WTC11 (cell line): ENCODE results near the gene SPRED2. TPM values are rescaled to one million over a fixed set of nuclear protein-coding genes. Genes with fewer than 3 reads are reported as not detected.

Experiments used
- CBFB ChIP-seq: sonication (generic); formaldehyde crosslinking; IDR thresholded peaks from 2 replicates; pipeline ENCODE4 v1.8.1; 2022; ENCODE audit warnings: mild to moderate bottlenecking, low read depth, missing genetic modification reagents
- CREB1 ChIP-seq: sonication (generic); formaldehyde crosslinking; IDR thresholded peaks from 2 replicates; pipeline ENCODE4 v1.8.0; 2023; ENCODE audit warnings: mild to moderate bottlenecking, missing genetic modification reagents
- ELF4 ChIP-seq: sonication (generic); formaldehyde crosslinking; IDR thresholded peaks from 2 replicates; pipeline ENCODE4 v1.8.1; 2022; ENCODE audit warnings: low read depth, mild to moderate bottlenecking, moderate library complexity, missing genetic modification reagents
- GABPB1 ChIP-seq: sonication (generic); formaldehyde crosslinking; IDR thresholded peaks from 2 replicates; pipeline ENCODE4 v1.8.1; 2023; ENCODE audit warnings: mild to moderate bottlenecking, missing genetic modification reagents
- GTF2I ChIP-seq: fragments of 250-450 bp; sonication (Bioruptor Pico); conservative IDR thresholded peaks from 2 replicates; pipeline ENCODE4 v1.4.0; 2021; ENCODE audit warnings: mild to moderate bottlenecking
- KAT7 ChIP-seq: sonication (generic); formaldehyde crosslinking; IDR thresholded peaks from 2 replicates; pipeline ENCODE4 v1.8.1; 2023; ENCODE audit warnings: missing genetic modification reagents, mild to moderate bottlenecking, borderline replicate concordance
- MYBL2 ChIP-seq: sonication (generic); formaldehyde crosslinking; IDR thresholded peaks from 2 replicates; pipeline ENCODE4 v1.8.1; 2023; ENCODE audit warnings: mild to moderate bottlenecking, moderate library complexity, missing genetic modification reagents
- NFYB ChIP-seq: sonication (generic); formaldehyde crosslinking; conservative IDR thresholded peaks from 2 replicates; pipeline ENCODE4 v1.8.0; 2022; ENCODE audit warnings: low read depth, missing genetic modification reagents
- NR2C2 ChIP-seq: sonication (generic); formaldehyde crosslinking; IDR thresholded peaks from 2 replicates; pipeline ENCODE4 v1.8.0; 2022; ENCODE audit warnings: mild to moderate bottlenecking, missing genetic modification reagents
- RELA ChIP-seq: sonication (generic); formaldehyde crosslinking; IDR thresholded peaks from 2 replicates; pipeline ENCODE4 v1.8.1; 2022; ENCODE audit warnings: missing genetic modification reagents, mild to moderate bottlenecking, borderline replicate concordance
- RORB ChIP-seq: fragments of 250-450 bp; sonication (Bioruptor Pico); IDR thresholded peaks from 2 replicates; pipeline ENCODE4 v1.9.0; 2021; ENCODE audit warnings: mild to moderate bottlenecking
- SP1 ChIP-seq: sonication (generic); formaldehyde crosslinking; conservative IDR thresholded peaks from 2 replicates; pipeline ENCODE4 v1.8.1; 2022; ENCODE audit warnings: missing genetic modification reagents
- TEAD4 ChIP-seq: sonication (generic); formaldehyde crosslinking; IDR thresholded peaks from 2 replicates; pipeline ENCODE4 v1.8.0; 2022; ENCODE audit warnings: mild to moderate bottlenecking, missing genetic modification reagents
- TP53 ChIP-seq: sonication (generic); formaldehyde crosslinking; IDR thresholded peaks from 2 replicates; pipeline ENCODE4 v1.8.1; 2023; ENCODE audit warnings: mild to moderate bottlenecking, missing genetic modification reagents
- ZNF121 ChIP-seq: sonication (generic); formaldehyde crosslinking; IDR thresholded peaks from 2 replicates; pipeline ENCODE4 v1.8.0; 2023; ENCODE audit warnings: missing genetic modification reagents
- ZNF138 ChIP-seq: sonication (generic); formaldehyde crosslinking; conservative IDR thresholded peaks from 2 replicates; pipeline ENCODE4 v1.8.1; 2022; ENCODE audit warnings: mild to moderate bottlenecking, moderate library complexity, missing genetic modification reagents
- ZNF219 ChIP-seq: sonication (generic); formaldehyde crosslinking; IDR thresholded peaks from 2 replicates; pipeline ENCODE4 v1.8.0; 2023; ENCODE audit warnings: missing genetic modification reagents, mild to moderate bottlenecking, borderline replicate concordance
- ZNF232 ChIP-seq: sonication (generic); formaldehyde crosslinking; IDR thresholded peaks from 2 replicates; pipeline ENCODE4 v1.8.0; 2022; ENCODE audit warnings: mild to moderate bottlenecking, missing genetic modification reagents
- ZNF263 ChIP-seq: sonication (generic); formaldehyde crosslinking; IDR thresholded peaks from 2 replicates; pipeline ENCODE4 v1.8.1; 2022; ENCODE audit warnings: low read depth, mild to moderate bottlenecking, moderate library complexity, missing genetic modification reagents
- ZNF317 ChIP-seq: sonication (generic); formaldehyde crosslinking; IDR thresholded peaks from 2 replicates; pipeline ENCODE4 v1.8.1; 2023; ENCODE audit warnings: low read depth, mild to moderate bottlenecking, moderate library complexity, missing genetic modification reagents, borderline replicate concordance
- ZNF423 ChIP-seq: fragments of 250-450 bp; sonication (Bioruptor Pico); IDR thresholded peaks from 2 replicates; pipeline ENCODE4 v2.1.2; 2022; ENCODE audit warnings: mild to moderate bottlenecking, moderate library complexity
- ZNF671 ChIP-seq: fragments of 250-450 bp; sonication (Bioruptor Pico); IDR thresholded peaks from 2 replicates; pipeline ENCODE4 v1.8.0; 2021; ENCODE audit warnings: mild to moderate bottlenecking
- total RNA-seq: library from RNA; stranded (reverse); gene quantifications from 3 replicates; pipeline ENCODE4 v1.2.3, GENCODE V29; 2021
- TF ChIP-seq, protein P1 (sequence below): sonication (generic); formaldehyde crosslinking; IDR thresholded peaks from 2 replicates; pipeline ENCODE4 v1.8.0; 2022; ENCODE audit warnings: missing genetic modification reagents
- TF ChIP-seq, protein P2 (sequence below): fragments of 250-450 bp; sonication (Bioruptor Pico); IDR thresholded peaks from 2 replicates; pipeline ENCODE4 v1.9.0; 2021; ENCODE audit warnings: moderate library complexity, mild to moderate bottlenecking, inconsistent platforms, borderline replicate concordance
- TF ChIP-seq, protein P3 (sequence below): sonication (generic); formaldehyde crosslinking; IDR thresholded peaks from 2 replicates; pipeline ENCODE4 v1.8.1; 2023; ENCODE audit warnings: mild to moderate bottlenecking, missing genetic modification reagents, moderate library complexity
- TF ChIP-seq, protein P4 (sequence below): sonication (generic); formaldehyde crosslinking; IDR thresholded peaks from 2 replicates; pipeline ENCODE4 v1.8.0; 2023; ENCODE audit warnings: mild to moderate bottlenecking, missing genetic modification reagents
- TF ChIP-seq, protein P5 (sequence below): sonication (generic); formaldehyde crosslinking; conservative IDR thresholded peaks from 2 replicates; pipeline ENCODE4 v1.8.1; 2022; ENCODE audit warnings: mild to moderate bottlenecking, missing genetic modification reagents
- TF ChIP-seq, protein P6 (sequence below): fragments of 250-450 bp; sonication (Bioruptor Pico); IDR thresholded peaks from 2 replicates; pipeline ENCODE4 v1.8.0; 2021; ENCODE audit warnings: mild to moderate bottlenecking
- TF ChIP-seq, protein P7 (sequence below): sonication (generic); formaldehyde crosslinking; IDR thresholded peaks from 2 replicates; pipeline ENCODE4 v1.8.1; 2022; ENCODE audit warnings: mild to moderate bottlenecking, missing genetic modification reagents, moderate library complexity, borderline replicate concordance

The SPRED2 gene
- total RNA-seq, 1 experiment from 2014 or later = 34.1 TPM

DNA sequence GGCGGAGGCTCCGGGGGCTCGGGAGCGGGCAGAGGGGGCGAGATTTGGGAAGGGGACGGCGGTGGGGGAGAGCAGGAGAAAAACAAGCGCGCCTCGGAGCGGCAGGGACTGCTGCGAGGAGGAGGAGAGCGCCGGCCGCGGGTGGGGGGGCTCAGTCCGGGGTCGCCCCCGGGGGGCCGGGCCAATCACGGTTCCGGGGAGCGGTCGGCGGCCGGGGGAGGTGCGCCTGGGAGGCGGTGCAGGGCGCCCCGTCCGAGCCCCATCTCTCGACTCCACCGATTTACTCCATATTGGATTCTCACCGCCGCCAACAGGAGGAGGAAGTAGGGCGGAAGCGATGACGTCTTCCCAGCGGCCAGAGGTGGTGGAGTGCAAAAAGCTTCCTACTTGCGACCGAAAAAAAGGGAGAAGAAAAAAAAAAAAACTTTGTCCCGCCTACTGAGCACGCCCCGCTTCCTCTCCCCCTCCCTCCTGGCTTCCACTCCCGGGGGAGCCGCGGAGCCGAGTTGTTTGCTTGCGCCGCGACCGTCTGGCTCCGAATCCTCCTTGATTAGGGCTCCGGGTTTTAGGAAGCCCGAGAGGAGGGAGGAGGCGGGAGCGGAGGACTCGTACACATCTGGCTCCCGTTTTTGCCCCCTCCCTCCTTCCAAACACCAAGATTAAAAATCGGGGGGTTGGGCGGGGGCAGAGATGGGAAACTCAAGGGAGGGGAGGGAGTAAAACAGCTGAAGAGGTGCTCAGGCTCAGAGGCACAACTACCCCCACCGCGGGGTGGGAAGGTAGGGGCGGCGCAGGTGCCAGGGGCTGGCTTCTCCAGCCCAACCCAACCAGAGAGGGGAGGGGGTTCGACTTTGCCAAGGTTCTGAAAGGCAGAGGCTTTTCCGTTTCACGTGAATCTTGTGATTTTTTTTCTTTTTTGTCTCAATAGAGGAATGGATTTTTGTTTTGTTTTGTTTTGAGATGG is at the start of gene SPRED2 (continued):
- TF ChIP-seq, protein P1, sequence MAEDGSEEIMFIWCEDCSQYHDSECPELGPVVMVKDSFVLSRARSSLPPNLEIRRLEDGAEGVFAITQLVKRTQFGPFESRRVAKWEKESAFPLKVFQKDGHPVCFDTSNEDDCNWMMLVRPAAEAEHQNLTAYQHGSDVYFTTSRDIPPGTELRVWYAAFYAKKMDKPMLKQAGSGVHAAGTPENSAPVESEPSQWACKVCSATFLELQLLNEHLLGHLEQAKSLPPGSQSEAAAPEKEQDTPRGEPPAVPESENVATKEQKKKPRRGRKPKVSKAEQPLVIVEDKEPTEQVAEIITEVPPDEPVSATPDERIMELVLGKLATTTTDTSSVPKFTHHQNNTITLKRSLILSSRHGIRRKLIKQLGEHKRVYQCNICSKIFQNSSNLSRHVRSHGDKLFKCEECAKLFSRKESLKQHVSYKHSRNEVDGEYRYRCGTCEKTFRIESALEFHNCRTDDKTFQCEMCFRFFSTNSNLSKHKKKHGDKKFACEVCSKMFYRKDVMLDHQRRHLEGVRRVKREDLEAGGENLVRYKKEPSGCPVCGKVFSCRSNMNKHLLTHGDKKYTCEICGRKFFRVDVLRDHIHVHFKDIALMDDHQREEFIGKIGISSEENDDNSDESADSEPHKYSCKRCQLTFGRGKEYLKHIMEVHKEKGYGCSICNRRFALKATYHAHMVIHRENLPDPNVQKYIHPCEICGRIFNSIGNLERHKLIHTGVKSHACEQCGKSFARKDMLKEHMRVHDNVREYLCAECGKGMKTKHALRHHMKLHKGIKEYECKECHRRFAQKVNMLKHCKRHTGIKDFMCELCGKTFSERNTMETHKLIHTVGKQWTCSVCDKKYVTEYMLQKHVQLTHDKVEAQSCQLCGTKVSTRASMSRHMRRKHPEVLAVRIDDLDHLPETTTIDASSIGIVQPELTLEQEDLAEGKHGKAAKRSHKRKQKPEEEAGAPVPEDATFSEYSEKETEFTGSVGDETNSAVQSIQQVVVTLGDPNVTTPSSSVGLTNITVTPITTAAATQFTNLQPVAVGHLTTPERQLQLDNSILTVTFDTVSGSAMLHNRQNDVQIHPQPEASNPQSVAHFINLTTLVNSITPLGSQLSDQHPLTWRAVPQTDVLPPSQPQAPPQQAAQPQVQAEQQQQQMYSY (CRISPR knock-in tag) = peak; percentile 99
- TF ChIP-seq ZNF121 (CRISPR knock-in tag) (no peak), ZNF232 (CRISPR knock-in tag) (0 out of 2 replicates have a peak, but pooled peaks have one; percentile 20), RELA (CRISPR knock-in tag) (no peak), NR2C2 (CRISPR knock-in tag) (no peak), KAT7 (peak; percentile 83; the same call in 1 of the 2 replicates), ZNF138 (CRISPR knock-in tag) (no peak), ZNF317 (CRISPR knock-in tag) (no peak), NFYB (CRISPR knock-in tag) (no peak), CBFB (CRISPR knock-in tag) (no peak), RORB (no peak), GTF2I (CRISPR knock-in tag) (no peak), ZNF671 (CRISPR knock-in tag) (no peak), TEAD4 (CRISPR knock-in tag) (no peak), SP1 (CRISPR knock-in tag) (peak; percentile 81), ZNF423 (CRISPR knock-in tag) (no peak), GABPB1 (CRISPR knock-in tag) (peak; percentile 81), ZNF263 (CRISPR knock-in tag) (peak; percentile 75), ZNF219 (no peak), CREB1 (CRISPR knock-in tag) (no peak), ELF4 (CRISPR knock-in tag) (no peak), TP53 (CRISPR knock-in tag) (no peak), MYBL2 (CRISPR knock-in tag) (0 out of 2 replicates have a peak, but pooled peaks have one; percentile 60)
- TF ChIP-seq, protein P2, sequence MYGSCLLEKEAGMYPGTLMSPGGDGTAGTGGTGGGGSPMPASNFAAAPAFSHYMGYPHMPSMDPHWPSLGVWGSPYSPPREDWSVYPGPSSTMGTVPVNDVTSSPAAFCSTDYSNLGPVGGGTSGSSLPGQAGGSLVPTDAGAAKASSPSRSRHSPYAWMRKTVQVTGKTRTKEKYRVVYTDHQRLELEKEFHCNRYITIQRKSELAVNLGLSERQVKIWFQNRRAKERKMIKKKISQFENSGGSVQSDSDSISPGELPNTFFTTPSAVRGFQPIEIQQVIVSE (CRISPR knock-in tag) = no peak
- TF ChIP-seq, protein P3, sequence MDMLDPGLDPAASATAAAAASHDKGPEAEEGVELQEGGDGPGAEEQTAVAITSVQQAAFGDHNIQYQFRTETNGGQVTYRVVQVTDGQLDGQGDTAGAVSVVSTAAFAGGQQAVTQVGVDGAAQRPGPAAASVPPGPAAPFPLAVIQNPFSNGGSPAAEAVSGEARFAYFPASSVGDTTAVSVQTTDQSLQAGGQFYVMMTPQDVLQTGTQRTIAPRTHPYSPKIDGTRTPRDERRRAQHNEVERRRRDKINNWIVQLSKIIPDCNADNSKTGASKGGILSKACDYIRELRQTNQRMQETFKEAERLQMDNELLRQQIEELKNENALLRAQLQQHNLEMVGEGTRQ (CRISPR knock-in tag) = no peak
- TF ChIP-seq, protein P4, sequence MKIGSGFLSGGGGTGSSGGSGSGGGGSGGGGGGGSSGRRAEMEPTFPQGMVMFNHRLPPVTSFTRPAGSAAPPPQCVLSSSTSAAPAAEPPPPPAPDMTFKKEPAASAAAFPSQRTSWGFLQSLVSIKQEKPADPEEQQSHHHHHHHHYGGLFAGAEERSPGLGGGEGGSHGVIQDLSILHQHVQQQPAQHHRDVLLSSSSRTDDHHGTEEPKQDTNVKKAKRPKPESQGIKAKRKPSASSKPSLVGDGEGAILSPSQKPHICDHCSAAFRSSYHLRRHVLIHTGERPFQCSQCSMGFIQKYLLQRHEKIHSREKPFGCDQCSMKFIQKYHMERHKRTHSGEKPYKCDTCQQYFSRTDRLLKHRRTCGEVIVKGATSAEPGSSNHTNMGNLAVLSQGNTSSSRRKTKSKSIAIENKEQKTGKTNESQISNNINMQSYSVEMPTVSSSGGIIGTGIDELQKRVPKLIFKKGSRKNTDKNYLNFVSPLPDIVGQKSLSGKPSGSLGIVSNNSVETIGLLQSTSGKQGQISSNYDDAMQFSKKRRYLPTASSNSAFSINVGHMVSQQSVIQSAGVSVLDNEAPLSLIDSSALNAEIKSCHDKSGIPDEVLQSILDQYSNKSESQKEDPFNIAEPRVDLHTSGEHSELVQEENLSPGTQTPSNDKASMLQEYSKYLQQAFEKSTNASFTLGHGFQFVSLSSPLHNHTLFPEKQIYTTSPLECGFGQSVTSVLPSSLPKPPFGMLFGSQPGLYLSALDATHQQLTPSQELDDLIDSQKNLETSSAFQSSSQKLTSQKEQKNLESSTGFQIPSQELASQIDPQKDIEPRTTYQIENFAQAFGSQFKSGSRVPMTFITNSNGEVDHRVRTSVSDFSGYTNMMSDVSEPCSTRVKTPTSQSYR (CRISPR knock-in tag) = 0 out of 2 replicates have a peak, but pooled peaks have one; percentile 50
- TF ChIP-seq, protein P5, sequence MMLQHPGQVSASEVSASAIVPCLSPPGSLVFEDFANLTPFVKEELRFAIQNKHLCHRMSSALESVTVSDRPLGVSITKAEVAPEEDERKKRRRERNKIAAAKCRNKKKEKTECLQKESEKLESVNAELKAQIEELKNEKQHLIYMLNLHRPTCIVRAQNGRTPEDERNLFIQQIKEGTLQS (CRISPR knock-in tag) = no peak
- TF ChIP-seq, protein P6, sequence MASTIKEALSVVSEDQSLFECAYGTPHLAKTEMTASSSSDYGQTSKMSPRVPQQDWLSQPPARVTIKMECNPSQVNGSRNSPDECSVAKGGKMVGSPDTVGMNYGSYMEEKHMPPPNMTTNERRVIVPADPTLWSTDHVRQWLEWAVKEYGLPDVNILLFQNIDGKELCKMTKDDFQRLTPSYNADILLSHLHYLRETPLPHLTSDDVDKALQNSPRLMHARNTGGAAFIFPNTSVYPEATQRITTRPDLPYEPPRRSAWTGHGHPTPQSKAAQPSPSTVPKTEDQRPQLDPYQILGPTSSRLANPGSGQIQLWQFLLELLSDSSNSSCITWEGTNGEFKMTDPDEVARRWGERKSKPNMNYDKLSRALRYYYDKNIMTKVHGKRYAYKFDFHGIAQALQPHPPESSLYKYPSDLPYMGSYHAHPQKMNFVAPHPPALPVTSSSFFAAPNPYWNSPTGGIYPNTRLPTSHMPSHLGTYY (CRISPR knock-in tag) = no peak
- TF ChIP-seq, protein P7, sequence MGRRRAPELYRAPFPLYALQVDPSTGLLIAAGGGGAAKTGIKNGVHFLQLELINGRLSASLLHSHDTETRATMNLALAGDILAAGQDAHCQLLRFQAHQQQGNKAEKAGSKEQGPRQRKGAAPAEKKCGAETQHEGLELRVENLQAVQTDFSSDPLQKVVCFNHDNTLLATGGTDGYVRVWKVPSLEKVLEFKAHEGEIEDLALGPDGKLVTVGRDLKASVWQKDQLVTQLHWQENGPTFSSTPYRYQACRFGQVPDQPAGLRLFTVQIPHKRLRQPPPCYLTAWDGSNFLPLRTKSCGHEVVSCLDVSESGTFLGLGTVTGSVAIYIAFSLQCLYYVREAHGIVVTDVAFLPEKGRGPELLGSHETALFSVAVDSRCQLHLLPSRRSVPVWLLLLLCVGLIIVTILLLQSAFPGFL (CRISPR knock-in tag) = no peak
